ENCODE results near the gene RALY.
"Not testable (repeated sequence)": the region's sequence is repeated elsewhere in the genome, so short reads cannot be mapped to it uniquely, and the experiment has no call there.

Gene RALY

GRCh38 chr20:34023937-34024722 is 30.4 kb downstream of the RALY start:
- Histone ChIP-seq H3K9ac (ENCODE audit: low read length) (no peak overlapping the region), H3K4me1 (ENCODE audit: control insufficient read depth, insufficient read depth, low read length) (peaks cover 44% of the 10 kb centered on the region), H3K9me3 (ENCODE audit: control insufficient read depth, low read length) (no peaks in the 10 kb centered on the region), H3K27me3 (ENCODE audit: control insufficient read depth, insufficient read depth, low read length) (no peaks in the 10 kb centered on the region), H3K36me3 (ENCODE audit: control insufficient read depth, insufficient read depth, low read length) (no peaks in the 10 kb centered on the region), H3K4me3 (ENCODE audit: low read length) (no peak overlapping the region)

DNA sequence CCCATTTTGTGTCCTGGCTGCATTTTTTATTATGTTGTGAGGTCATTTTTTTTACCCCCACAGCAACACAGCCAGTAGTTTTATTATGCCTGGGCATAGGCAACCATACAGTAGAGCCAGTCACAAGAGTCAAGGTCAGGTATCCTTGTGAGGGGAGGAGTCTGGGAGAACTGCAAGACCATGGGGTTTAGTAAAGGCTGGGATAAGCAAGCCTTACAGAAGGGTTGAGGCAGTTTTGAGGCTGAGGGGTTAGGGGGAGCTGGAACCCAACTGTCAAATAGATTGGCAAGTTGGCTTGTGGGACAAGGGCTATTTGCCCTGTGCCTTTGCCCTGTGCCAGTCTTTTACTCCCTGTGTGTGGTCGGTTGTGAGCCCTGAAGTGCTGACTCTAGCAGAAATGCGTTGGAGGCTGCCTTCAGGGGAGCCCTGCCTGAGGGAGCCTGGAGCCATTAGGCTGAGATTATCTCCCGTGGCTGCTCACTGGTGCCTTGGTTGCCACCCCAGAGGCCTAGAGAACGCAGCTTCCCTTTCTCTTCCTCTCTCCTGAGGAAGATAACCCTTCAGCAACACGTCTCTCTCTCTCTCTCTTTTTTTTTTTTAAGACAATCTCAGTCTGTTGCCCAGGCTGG is 31.1 kb downstream of the RALY start:
- H3K9me3 ChIP-seq (ENCODE audit: control insufficient read depth, low read length): no peaks in the 10 kb centered on the region
- H3K4me3 ChIP-seq (ENCODE audit: low read length): no peak overlapping the region
- H3K36me3 ChIP-seq (ENCODE audit: control insufficient read depth, insufficient read depth, low read length): no peaks in the 10 kb centered on the region
- no peaks in the 10 kb centered on the region for H3K27me3 ChIP-seq (ENCODE audit: control insufficient read depth, insufficient read depth, low read length)
- H3K9ac ChIP-seq (ENCODE audit: low read length): no peak overlapping the region
- H3K4me1 ChIP-seq (ENCODE audit: control insufficient read depth, insufficient read depth, low read length): peaks cover 44% of the 10 kb centered on the region

DNA sequence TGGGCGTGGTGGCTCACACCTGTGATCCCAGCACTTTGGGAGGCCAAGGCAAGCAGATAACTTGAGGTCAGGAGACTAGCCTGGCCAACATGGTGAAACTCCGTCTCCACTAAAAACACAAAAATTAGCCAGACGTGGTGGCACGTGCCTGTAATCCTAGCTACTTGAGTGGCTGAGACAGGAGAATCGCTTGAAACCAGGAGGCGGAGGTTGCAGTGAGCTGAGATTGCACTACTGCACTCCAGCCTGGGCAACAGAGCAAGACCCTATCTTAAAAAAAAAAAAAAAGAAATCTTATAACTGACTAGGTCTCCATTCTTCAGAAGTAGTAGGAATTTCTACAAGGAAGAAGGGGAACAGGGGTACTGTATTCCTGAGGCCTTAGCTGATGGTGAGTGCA is 34.3 kb downstream of the RALY start:
- not testable (repeated sequence) for H3K9me3 ChIP-seq (ENCODE audit: control insufficient read depth, low read length); H3K4me3 ChIP-seq (ENCODE audit: low read length); H3K36me3 ChIP-seq (ENCODE audit: control insufficient read depth, insufficient read depth, low read length); H3K27me3 ChIP-seq (ENCODE audit: control insufficient read depth, insufficient read depth, low read length); H3K9ac ChIP-seq (ENCODE audit: low read length)
- peaks cover 35% of the 10 kb centered on the region for H3K4me1 ChIP-seq (ENCODE audit: control insufficient read depth, insufficient read depth, low read length)

DNA sequence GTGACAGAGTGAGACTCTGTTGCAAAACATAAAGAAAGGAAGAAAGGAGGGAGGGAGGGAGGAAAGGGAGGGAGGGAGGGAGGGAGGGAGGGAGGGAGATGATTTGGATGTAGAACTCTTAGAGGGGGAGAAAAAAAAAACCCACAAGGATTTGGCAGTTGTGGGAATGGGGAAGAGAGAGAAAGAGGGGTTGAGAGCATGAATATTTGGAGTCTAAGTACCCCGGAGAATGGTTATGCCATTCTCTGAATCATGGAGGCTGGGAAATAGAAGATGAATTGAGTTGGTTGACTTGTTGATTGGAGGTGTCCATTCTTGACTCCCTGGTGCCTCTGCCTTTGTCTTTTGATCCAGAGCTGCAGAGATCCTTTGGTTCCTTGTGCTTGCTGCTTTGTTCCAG is 35.7 kb downstream of the RALY start:
- H3K27me3 ChIP-seq (ENCODE audit: control insufficient read depth, insufficient read depth, low read length): no peaks in the 10 kb centered on the region
- H3K4me1 ChIP-seq (ENCODE audit: control insufficient read depth, insufficient read depth, low read length): peaks cover 21% of the 10 kb centered on the region
- peaks cover 7% of the 10 kb centered on the region for H3K36me3 ChIP-seq (ENCODE audit: control insufficient read depth, insufficient read depth, low read length)
- no peak overlapping the region for H3K4me3 ChIP-seq (ENCODE audit: low read length)
- no peaks in the 10 kb centered on the region for H3K9me3 ChIP-seq (ENCODE audit: control insufficient read depth, low read length)
- H3K9ac ChIP-seq (ENCODE audit: low read length): no peak overlapping the region

DNA sequence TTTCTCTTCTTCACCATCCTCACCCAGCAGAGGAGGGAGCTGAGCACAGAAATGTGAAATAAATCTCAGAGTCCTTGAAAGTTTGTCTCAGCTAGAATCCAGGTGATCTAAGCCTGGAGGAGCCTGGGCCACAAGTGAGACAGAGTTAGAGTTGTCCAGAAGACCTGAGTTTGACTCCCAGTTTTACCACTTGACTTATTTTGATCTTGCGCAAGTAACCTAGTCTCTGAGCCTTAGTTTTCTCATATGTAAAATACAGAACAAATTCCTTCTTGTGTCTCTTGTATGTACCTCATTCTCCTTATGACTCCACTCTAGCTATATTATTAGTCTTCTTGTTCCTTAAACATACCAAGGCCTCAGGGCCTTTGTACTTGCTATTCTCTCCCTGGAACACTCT is 36.7 kb downstream of the RALY start:
- H3K36me3 ChIP-seq (ENCODE audit: control insufficient read depth, insufficient read depth, low read length): peaks cover 7% of the 10 kb centered on the region
- H3K9ac ChIP-seq (ENCODE audit: low read length): no peak overlapping the region
- no peaks in the 10 kb centered on the region for H3K27me3 ChIP-seq (ENCODE audit: control insufficient read depth, insufficient read depth, low read length)
- H3K4me3 ChIP-seq (ENCODE audit: low read length): no peak overlapping the region
- peaks cover 11% of the 10 kb centered on the region for H3K4me1 ChIP-seq (ENCODE audit: control insufficient read depth, insufficient read depth, low read length)
- H3K9me3 ChIP-seq (ENCODE audit: control insufficient read depth, low read length): no peaks in the 10 kb centered on the region

- Histone ChIP-seq H3K4me3 (ENCODE audit: low read length) (no peak overlapping the region), H3K27me3 (ENCODE audit: control insufficient read depth, insufficient read depth, low read length) (no peaks in the 10 kb centered on the region), H3K9me3 (ENCODE audit: control insufficient read depth, low read length) (no peaks in the 10 kb centered on the region), H3K9ac (ENCODE audit: low read length) (no peak overlapping the region), H3K36me3 (ENCODE audit: control insufficient read depth, insufficient read depth, low read length) (peaks cover 7% of the 10 kb centered on the region), H3K4me1 (ENCODE audit: control insufficient read depth, insufficient read depth, low read length) (peaks cover 13% of the 10 kb centered on the region)
These were observed 40.2 kb downstream of the RALY start for GRCh38 chr20:34033903-34034302.

DNA sequence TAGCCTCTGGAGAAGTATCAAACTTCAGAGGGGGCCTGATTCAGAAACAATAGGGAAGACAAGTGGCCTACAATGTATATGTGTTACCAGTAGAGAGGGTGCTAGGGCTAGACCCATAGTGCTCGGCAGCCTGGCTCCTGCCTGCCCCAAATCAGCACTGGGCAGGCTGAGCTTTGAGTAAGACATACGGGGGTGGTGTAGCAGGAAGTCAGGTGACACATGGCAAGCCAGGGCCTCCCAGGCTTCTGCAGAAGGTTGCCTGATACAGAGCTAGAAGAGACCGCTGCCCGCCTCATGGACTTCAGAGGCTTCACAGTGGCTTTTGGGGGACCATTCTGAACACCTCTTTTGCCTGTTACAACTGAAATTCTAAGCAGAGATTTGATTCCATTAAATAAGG is 43.4 kb downstream of the RALY start:
- no peak overlapping the region for H3K4me3 ChIP-seq (ENCODE audit: low read length)
- H3K9ac ChIP-seq (ENCODE audit: low read length): no peak overlapping the region
- H3K36me3 ChIP-seq (ENCODE audit: control insufficient read depth, insufficient read depth, low read length): peaks cover 7% of the 10 kb centered on the region
- no peaks in the 10 kb centered on the region for H3K27me3 ChIP-seq (ENCODE audit: control insufficient read depth, insufficient read depth, low read length)
- H3K4me1 ChIP-seq (ENCODE audit: control insufficient read depth, insufficient read depth, low read length): peaks cover 13% of the 10 kb centered on the region
- no peaks in the 10 kb centered on the region for H3K9me3 ChIP-seq (ENCODE audit: control insufficient read depth, low read length)

DNA sequence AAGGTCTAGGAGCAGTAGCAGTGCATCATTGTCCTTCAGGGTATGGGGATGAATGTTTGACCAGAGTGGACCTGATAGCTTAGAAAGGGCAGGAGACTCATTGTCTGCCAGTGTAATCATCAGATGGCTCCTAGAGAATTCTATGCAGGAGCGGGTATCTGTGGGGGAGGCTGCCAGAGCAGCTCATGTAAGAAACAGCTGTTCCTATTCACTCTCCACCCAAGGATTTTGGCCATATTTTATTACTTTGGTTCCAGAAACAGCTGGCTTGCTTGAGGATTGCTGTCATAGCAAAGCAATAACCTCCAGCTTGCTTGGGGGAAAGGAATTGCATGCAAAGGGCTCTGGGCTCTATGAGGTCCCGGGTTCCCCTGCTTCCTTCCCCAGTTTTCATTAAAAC is 44.1 kb downstream of the RALY start:
- peaks cover 7% of the 10 kb centered on the region for H3K36me3 ChIP-seq (ENCODE audit: control insufficient read depth, insufficient read depth, low read length)
- H3K4me1 ChIP-seq (ENCODE audit: control insufficient read depth, insufficient read depth, low read length): peaks cover 13% of the 10 kb centered on the region

DNA sequence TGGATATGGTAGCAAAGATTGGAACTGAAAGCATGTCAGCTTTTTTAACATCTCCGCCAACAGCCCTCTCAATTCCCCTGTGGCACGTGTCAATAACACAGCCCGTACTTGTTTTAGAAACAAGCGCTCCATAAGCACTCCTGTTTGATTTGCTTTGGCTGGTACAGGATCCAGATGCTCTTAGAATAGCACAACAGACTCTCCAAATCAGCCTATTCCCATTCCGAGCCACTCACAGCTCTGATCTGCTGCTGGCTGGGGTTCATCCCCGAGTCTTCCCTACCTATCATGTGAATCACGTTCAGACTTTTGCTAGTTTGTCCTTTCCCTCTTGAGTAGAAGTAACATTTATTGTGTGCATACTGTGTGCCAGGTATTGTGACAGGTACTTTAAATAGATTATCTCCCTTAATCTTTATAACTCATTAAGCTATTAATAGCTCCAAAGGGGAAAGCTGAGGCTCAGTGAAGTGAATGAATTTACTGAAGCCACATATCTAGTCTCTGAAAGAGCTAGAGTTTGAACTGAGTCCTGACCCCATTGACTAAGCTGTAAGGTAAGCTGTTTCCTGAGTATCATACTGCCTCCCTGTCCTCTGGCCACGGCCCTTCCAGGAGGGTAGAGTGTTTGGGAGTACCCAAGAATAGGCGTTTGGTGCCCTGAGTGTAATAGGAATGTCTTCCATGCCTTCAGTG is 46.7 kb downstream of the RALY start:
- peaks cover 19% of the 10 kb centered on the region for H3K4me1 ChIP-seq (ENCODE audit: control insufficient read depth, insufficient read depth, low read length)
- H3K36me3 ChIP-seq (ENCODE audit: control insufficient read depth, insufficient read depth, low read length): no peaks in the 10 kb centered on the region
- H3K9me3 ChIP-seq (ENCODE audit: control insufficient read depth, low read length): no peaks in the 10 kb centered on the region
- no peak overlapping the region for H3K4me3 ChIP-seq (ENCODE audit: low read length)
- H3K27me3 ChIP-seq (ENCODE audit: control insufficient read depth, insufficient read depth, low read length): no peaks in the 10 kb centered on the region
- H3K9ac ChIP-seq (ENCODE audit: low read length): no peak overlapping the region

More for the DNA sequence above, 44.1 kb downstream of the RALY start:
- Histone ChIP-seq H3K4me3 (ENCODE audit: low read length) (no peak overlapping the region), H3K9me3 (ENCODE audit: control insufficient read depth, low read length) (no peaks in the 10 kb centered on the region), H3K27me3 (ENCODE audit: control insufficient read depth, insufficient read depth, low read length) (no peaks in the 10 kb centered on the region), H3K9ac (ENCODE audit: low read length) (no peak overlapping the region)

GRCh38 chr20:34041226-34041625 is 47.5 kb downstream of the RALY start:
- Histone ChIP-seq H3K27me3 (ENCODE audit: control insufficient read depth, insufficient read depth, low read length) (no peaks in the 10 kb centered on the region), H3K36me3 (ENCODE audit: control insufficient read depth, insufficient read depth, low read length) (no peaks in the 10 kb centered on the region), H3K9me3 (ENCODE audit: control insufficient read depth, low read length) (no peaks in the 10 kb centered on the region), H3K9ac (ENCODE audit: low read length) (no peak overlapping the region), H3K4me1 (ENCODE audit: control insufficient read depth, insufficient read depth, low read length) (peaks cover 24% of the 10 kb centered on the region), H3K4me3 (ENCODE audit: low read length) (no peak overlapping the region)

DNA sequence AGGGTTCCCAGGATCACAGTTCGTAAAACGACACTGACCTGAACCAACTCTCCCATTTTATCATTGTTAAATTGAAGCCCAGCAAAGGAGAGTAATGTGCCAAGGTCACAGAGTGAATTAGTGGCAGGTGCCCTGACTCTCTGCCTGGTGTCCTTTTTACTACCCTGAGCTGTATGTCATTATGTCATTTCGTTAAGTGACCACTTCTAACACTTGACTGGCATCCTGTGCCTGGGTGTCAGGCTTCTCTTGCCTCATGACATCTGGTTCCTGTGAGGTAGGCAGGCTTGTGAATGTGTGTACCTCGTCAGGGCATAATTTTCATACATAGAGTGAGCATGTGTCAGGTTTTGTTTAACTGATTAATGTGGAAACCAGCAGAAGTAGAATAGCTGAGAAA is 48.6 kb downstream of the RALY start:
- Histone ChIP-seq H3K9ac (ENCODE audit: low read length) (no peak overlapping the region), H3K36me3 (ENCODE audit: control insufficient read depth, insufficient read depth, low read length) (no peaks in the 10 kb centered on the region), H3K9me3 (ENCODE audit: control insufficient read depth, low read length) (no peaks in the 10 kb centered on the region), H3K27me3 (ENCODE audit: control insufficient read depth, insufficient read depth, low read length) (no peaks in the 10 kb centered on the region), H3K4me3 (ENCODE audit: low read length) (no peak overlapping the region), H3K4me1 (ENCODE audit: control insufficient read depth, insufficient read depth, low read length) (peaks cover 21% of the 10 kb centered on the region)

DNA sequence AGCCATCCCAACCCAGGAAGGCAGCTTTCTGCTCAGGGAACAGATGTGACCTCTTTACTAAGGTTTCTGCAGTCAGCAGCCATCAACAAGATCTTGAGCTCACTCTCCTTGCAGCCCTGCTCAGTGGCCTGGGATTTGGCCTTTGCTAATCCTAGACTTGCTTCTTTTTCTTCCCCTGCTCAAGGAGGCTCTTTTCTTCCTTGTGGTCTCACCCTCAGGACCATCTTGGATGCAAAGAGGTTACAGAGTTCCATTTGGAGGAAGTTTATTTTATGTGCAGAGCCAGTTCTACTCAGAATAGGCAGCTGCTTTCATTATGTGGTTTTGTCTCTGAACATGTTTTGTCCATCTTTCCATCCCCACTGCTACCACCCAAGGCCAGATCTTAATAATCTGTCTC is 49.3 kb downstream of the RALY start:
- no peak overlapping the region for H3K4me3 ChIP-seq (ENCODE audit: low read length)
- no peaks in the 10 kb centered on the region for H3K36me3 ChIP-seq (ENCODE audit: control insufficient read depth, insufficient read depth, low read length)
- H3K4me1 ChIP-seq (ENCODE audit: control insufficient read depth, insufficient read depth, low read length): peaks cover 15% of the 10 kb centered on the region
- H3K9me3 ChIP-seq (ENCODE audit: control insufficient read depth, low read length): no peaks in the 10 kb centered on the region
- no peak overlapping the region for H3K9ac ChIP-seq (ENCODE audit: low read length)
- H3K27me3 ChIP-seq (ENCODE audit: control insufficient read depth, insufficient read depth, low read length): no peaks in the 10 kb centered on the region
